HG03469 (cell line): ENCODE results near the gene IL27RA.
"Not testable (repeated sequence)": the region's sequence is repeated elsewhere in the genome, so short reads cannot be mapped to it uniquely, and the experiment has no call there.

ENCODE experiments used
- ATAC-seq: cut with Tn5 transposase; IDR thresholded peaks from one replicate; pipeline ENCODE4 v1.9.1; 2021; ENCODE audit warnings: mild to moderate bottlenecking, moderate library complexity, moderate number of reproducible peaks; ENCODE audit not compliant: unreplicated experiment

The IL27RA gene

GRCh38 chr19:13998426-13998825 is 33.1 kb upstream of the IL27RA start:
- no peak for ATAC-seq

- ATAC-seq, result no peak
Measured at GRCh38 chr19:13999085-13999484, 32.5 kb upstream of the IL27RA start.

GRCh38 chr19:14000691-14001375 is 30.7 kb upstream of the IL27RA start:
- ATAC-seq, result no peak

GRCh38 chr19:14002571-14003250 is 28.9 kb upstream of the IL27RA start:
- ATAC-seq, result no peak

- ATAC-seq, result no peak
Measured at GRCh38 chr19:14003251-14004055, 28.1 kb upstream of the IL27RA start.

GRCh38 chr19:14004619-14005348 is 26.8 kb upstream of the IL27RA start:
- ATAC-seq, result no peak

- ATAC-seq, result no peak
Measured at GRCh38 chr19:14005349-14006084, 26.0 kb upstream of the IL27RA start.

- ATAC-seq, result peak; percentile 59
Measured at GRCh38 chr19:14006085-14006765, 25.3 kb upstream of the IL27RA start, which contains the start of gene RFX1. TSS of gene RFX1 (minus strand) at chr19:14006320. CDS start at chr19:13993843, 12,477 bp downstream.

GRCh38 chr19:14006766-14007562 is 24.6 kb upstream of the IL27RA start:
- peak; percentile 29 for ATAC-seq

GRCh38 chr19:14012378-14012915 is 19.1 kb upstream of the IL27RA start:
- ATAC-seq, result no peak

GRCh38 chr19:14015524-14016035 is 16.0 kb upstream of the IL27RA start:
- peak; percentile 69 for ATAC-seq

GRCh38 chr19:14019100-14019499 is 12.5 kb upstream of the IL27RA start:
- ATAC-seq, result no peak

GRCh38 chr19:14019739-14020138 is 11.8 kb upstream of the IL27RA start:
- ATAC-seq, result not testable (repeated sequence)

GRCh38 chr19:14021474-14021873 is 10.1 kb upstream of the IL27RA start:
- ATAC-seq, result no peak

GRCh38 chr19:14022469-14022868 is 9.1 kb upstream of the IL27RA start:
- no peak for ATAC-seq

GRCh38 chr19:14023404-14024235 is 7.9 kb upstream of the IL27RA start:
- no peak for ATAC-seq

- not testable (repeated sequence) for ATAC-seq
Measured at GRCh38 chr19:14026652-14027192, 4.8 kb upstream of the IL27RA start.
